Endothelial cell of umbilical vein (primary cell): ENCODE measurements around the gene CATSPER4. TPM values are rescaled to one million over a fixed set of nuclear protein-coding genes. Genes with fewer than 3 reads are reported as not detected.
A peak's percentile ranks its signal among the peaks of the same experiment; 100 is the strongest.

Experiments used
- BruUV-seq: library from RNA; stranded (reverse); fragments of 400-500 nt; replicated peaks from 2 replicates; lab custom pipeline; 2021; lab: Mats Ljungman, UMichigan
- CTCF ChIA-PET: fragments of 300-600, 350-600 bp; sonication (Branson Sonifier 250); formaldehyde crosslinking; loops from one replicate; lab custom pipeline; 2021; ENCODE audit warnings: antibody characterized with exemption, inconsistent platforms; lab: Charles Lee
- POLR2A ChIA-PET: fragments of 300-600, 350-600 bp; sonication (Branson Sonifier 250); formaldehyde crosslinking; loops from one replicate; lab custom pipeline; 2021; ENCODE audit warnings: antibody characterized with exemption, inconsistent platforms; lab: Charles Lee
- DNase-seq: peaks from one replicate; pipeline ENCODE4 v3.0.0-alpha.2; 2011; ENCODE audit warnings: low read depth, low spot score
- FAIRE-seq: peaks from 2 replicates; lab custom pipeline; 2011; peaks lifted over from hg19 to GRCh38; lab: Jason Lieb, UNC
- H2AFZ ChIP-seq: 2 replicates; pipeline ENCODE4 v1.6.0; 2012; ENCODE audit warnings: low read depth, low read length, control low read depth, inconsistent platforms
- H3K27ac ChIP-seq: 2 replicates; pipeline ENCODE4 v1.5.1; 2011; ENCODE audit warnings: low read depth, mild to moderate bottlenecking, control low read depth, low read length, moderate library complexity; ENCODE audit not compliant: insufficient read depth
- H3K27me3 ChIP-seq, 2 experiments: 2 replicates each; pipeline versions ENCODE4 v1.6.0 to v1.6.1; 2011; ENCODE audit warnings: low read length in 2 of 2, mixed read lengths in 1 of 2; ENCODE audit not compliant: control insufficient read depth in 2 of 2, insufficient read depth in 2 of 2
- H3K36me3 ChIP-seq, 2 experiments: 2 replicates in 1 of 2; 3 replicates in 1 of 2; pipeline ENCODE4 v1.5.1; 2011; ENCODE audit warnings: low read length in 2 of 2, mild to moderate bottlenecking in 1 of 2, moderate library complexity in 1 of 2; ENCODE audit not compliant: control insufficient read depth in 2 of 2, insufficient read depth in 2 of 2; ENCODE audit errors: extremely low read depth in 1 of 2
- H3K4me1 ChIP-seq: 3 replicates; pipeline ENCODE4 v1.5.1; 2011; ENCODE audit warnings: mild to moderate bottlenecking, low read length; ENCODE audit not compliant: control insufficient read depth, insufficient read depth; ENCODE audit errors: extremely low read depth
- H3K4me2 ChIP-seq: 2 replicates; pipeline ENCODE4 v1.6.1; 2011; ENCODE audit warnings: low read length, control low read depth, mixed read lengths; ENCODE audit not compliant: insufficient read depth
- H3K4me3 ChIP-seq, 3 experiments: fragments of 200-600 bp in 1 of 3; sonication (generic), shearing (Covaris generic) in 1 of 3; replicated peaks in 1 of 3; 2 replicates each; pipeline ENCODE4 v1.5.1; 2011 to 2016; ENCODE audit warnings: control low read depth in 3 of 3, low read length in 3 of 3, mild to moderate bottlenecking in 2 of 3, inconsistent platforms in 1 of 3, low read depth in 1 of 3, moderate library complexity in 1 of 3; ENCODE audit not compliant: insufficient read depth in 1 of 3
- H3K79me2 ChIP-seq: 2 replicates; pipeline ENCODE4 v1.6.0; 2012; ENCODE audit warnings: low read length, inconsistent platforms; ENCODE audit not compliant: control insufficient read depth, insufficient read depth
- H3K9ac ChIP-seq: replicated peaks from 2 replicates; pipeline ENCODE3; 2011; ENCODE audit warnings: low read length, control low read depth; ENCODE audit not compliant: insufficient read depth; ENCODE audit errors: extremely low read depth
- H3K9me1 ChIP-seq: replicated peaks from 3 replicates; pipeline ENCODE4 v1.6.0; 2011; ENCODE audit warnings: mild to moderate bottlenecking, low read length; ENCODE audit not compliant: control insufficient read depth, insufficient read depth; ENCODE audit errors: extremely low read depth
- H3K9me3 ChIP-seq: replicated peaks from 2 replicates; pipeline ENCODE4 v1.5.1; 2012; ENCODE audit warnings: low read length, inconsistent platforms; ENCODE audit not compliant: control insufficient read depth, insufficient read depth
- H4K20me1 ChIP-seq: replicated peaks from 2 replicates; pipeline ENCODE3; 2011; ENCODE audit warnings: mild to moderate bottlenecking, low read length; ENCODE audit not compliant: control insufficient read depth, insufficient read depth; ENCODE audit errors: extremely low read depth
- dilution Hi-C: fragments of 300-500 bp; cut with MboI; formaldehyde crosslinking; loops from one replicate; pipeline ENCODE4 v1.15.0; 2019; ENCODE audit warnings: low sequenced_read_pairs; ENCODE audit not compliant: extremely low pct_ligation_motif_present
- intact Hi-C: fragments of 100-400 bp; cut with micrococcal nuclease; formaldehyde crosslinking; loops from one replicate; pipeline ENCODE4 v1.10.0; 2022
- polyA plus RNA-seq, 4 experiments: library from polyadenylated mRNA; depleted of rRNA in 3 of 4; stranded (reverse) in 3 of 4; unstranded in 1 of 4; fragments of >200 nt; gene quantifications; 2 replicates each; pipeline versions ENCODE4 v1.2.1 to v1.2.3, GENCODE V29; 2011 to 2012; ENCODE audit warnings: missing spikeins in 1 of 4
- total RNA-seq: library from RNA; stranded (reverse); gene quantifications from 2 replicates; pipeline ENCODE4 v1.2.3, GENCODE V29; 2021
- TF ChIP-seq, protein P1 (sequence below): IDR thresholded peaks from 2 replicates; pipeline ENCODE4 v1.6.1; 2011; ENCODE audit not compliant: insufficient read depth, insufficient read length
- TF ChIP-seq, protein P2 (sequence below), 2 donors: IDR thresholded peaks; 1 replicate in 1 of 2; 2 replicates in 1 of 2; pipeline ENCODE4 v1.5.1; 2011; ENCODE audit warnings: low read length in 2 of 2, mild to moderate bottlenecking in 2 of 2, moderate library complexity in 2 of 2, control low read depth in 1 of 2, inconsistent platforms in 1 of 2, low read depth in 1 of 2; ENCODE audit not compliant: insufficient read depth in 1 of 2; ENCODE audit errors: extremely low read depth in 1 of 2

CATSPER4 gene
- total and polyA plus RNA-seq, 2 donors (not counting 3 experiments of a cell fraction or from before 2014, with no cell fraction given) = not detected

DNA sequence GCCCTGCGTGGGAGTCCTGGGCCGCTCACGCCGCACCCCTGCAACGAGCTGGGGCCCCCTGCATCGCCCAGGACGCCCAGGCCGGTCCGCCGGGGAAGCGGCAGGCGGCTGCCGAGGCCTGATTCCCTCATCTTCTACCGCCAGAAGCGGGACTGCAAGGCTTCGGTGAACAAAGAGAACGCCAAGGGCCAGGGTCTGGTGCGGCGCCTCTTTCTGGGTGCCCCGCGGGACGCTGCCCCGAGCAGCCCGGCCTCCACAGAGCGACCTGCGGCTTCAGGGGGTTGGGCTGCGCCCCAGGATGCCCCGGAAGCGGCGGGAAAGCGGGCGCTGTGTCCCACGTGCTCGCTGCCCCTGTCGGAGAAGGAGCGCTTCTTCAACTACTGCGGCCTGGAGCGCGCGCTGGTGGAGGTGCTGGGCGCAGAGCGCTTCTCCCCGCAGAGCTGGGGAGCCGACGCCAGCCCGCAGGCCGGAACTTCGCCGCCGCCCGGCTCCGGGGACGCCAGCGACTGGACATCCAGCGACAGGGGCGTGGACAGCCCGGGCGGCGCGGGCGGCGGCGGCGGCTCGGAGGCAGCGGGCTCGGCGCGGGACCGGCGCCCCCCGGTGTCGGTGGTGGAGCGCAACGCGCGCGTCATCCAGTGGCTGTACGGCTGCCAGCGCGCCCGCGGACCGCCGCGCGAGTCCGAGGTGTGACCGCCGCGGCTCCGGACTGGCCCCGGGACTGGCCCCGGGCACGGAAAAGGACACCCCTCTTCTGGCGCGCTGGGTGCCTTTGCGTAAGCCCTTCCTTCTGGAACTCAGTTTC lies 28.8 kb upstream of the CATSPER4 start:
- no TSS peak for BruUV-seq
- dilution Hi-C loops = no loop called here

More for the DNA sequence above, 28.8 kb upstream of the CATSPER4 start:
- Histone ChIP-seq H3K36me3 (peaks cover 0 to 4% of the 10 kb centered on the region in 2 experiments), H3K9ac (peak overlapping the region; percentile 8), H3K9me3 (no peaks in the 10 kb centered on the region), H3K79me2 (no peaks in the 10 kb centered on the region), H3K4me2 (peak overlapping the region; percentile 63), H4K20me1 (no peaks in the 10 kb centered on the region), H3K27ac (no peak overlapping the region), H3K4me3 (peak overlapping the region in 2 of 3 experiments; percentile 20 to 29), H3K27me3 (no peaks in the 10 kb centered on the region), H3K4me1 (peaks cover 34% of the 10 kb centered on the region), H2AFZ (peak overlapping the region; percentile 25), H3K9me1 (no peaks in the 10 kb centered on the region)
- ChIA-PET CTCF (interaction anchor here (1.0 to 3.7 kb wide), 6 partner anchors 8 to 125 kb away, joined by 4 to 12 read pairs (median 6); partner anchors contain the start of gene ZNF593), POLR2A (no interaction called here)
- peak; percentile 46 for DNase-seq
- FAIRE-seq = no peak
- intact Hi-C loops = loop anchor here (2.0 kb wide), 1 partner anchor 57 kb away; no protein-coding TSS in a partner anchor
- TF ChIP-seq, protein P1, sequence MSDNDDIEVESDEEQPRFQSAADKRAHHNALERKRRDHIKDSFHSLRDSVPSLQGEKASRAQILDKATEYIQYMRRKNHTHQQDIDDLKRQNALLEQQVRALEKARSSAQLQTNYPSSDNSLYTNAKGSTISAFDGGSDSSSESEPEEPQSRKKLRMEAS = no peak
- TF ChIP-seq, protein P2, sequence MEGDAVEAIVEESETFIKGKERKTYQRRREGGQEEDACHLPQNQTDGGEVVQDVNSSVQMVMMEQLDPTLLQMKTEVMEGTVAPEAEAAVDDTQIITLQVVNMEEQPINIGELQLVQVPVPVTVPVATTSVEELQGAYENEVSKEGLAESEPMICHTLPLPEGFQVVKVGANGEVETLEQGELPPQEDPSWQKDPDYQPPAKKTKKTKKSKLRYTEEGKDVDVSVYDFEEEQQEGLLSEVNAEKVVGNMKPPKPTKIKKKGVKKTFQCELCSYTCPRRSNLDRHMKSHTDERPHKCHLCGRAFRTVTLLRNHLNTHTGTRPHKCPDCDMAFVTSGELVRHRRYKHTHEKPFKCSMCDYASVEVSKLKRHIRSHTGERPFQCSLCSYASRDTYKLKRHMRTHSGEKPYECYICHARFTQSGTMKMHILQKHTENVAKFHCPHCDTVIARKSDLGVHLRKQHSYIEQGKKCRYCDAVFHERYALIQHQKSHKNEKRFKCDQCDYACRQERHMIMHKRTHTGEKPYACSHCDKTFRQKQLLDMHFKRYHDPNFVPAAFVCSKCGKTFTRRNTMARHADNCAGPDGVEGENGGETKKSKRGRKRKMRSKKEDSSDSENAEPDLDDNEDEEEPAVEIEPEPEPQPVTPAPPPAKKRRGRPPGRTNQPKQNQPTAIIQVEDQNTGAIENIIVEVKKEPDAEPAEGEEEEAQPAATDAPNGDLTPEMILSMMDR (IDR thresholded peaks at IDR 0.05; ENCODE audit: extremely low read depth in 1 of 2, insufficient read depth in 1 of 2, low read depth in 1 of 2, low read length in 2 of 2) = peak in 1 of 2 donors; percentile 10
